Inferior parietal cortex (tissue), 1 donor: ENCODE data around the gene CCDC190.
"Not testable (repeated sequence)": the region's sequence is repeated elsewhere in the genome, so short reads cannot be mapped to it uniquely, and the experiment has no call there.

Source experiments
- DNase-seq: peaks from one replicate; pipeline ENCODE4 v3.0.0-alpha.2; 2016; ENCODE audit errors: extremely low spot score

Gene CCDC190

DNA sequence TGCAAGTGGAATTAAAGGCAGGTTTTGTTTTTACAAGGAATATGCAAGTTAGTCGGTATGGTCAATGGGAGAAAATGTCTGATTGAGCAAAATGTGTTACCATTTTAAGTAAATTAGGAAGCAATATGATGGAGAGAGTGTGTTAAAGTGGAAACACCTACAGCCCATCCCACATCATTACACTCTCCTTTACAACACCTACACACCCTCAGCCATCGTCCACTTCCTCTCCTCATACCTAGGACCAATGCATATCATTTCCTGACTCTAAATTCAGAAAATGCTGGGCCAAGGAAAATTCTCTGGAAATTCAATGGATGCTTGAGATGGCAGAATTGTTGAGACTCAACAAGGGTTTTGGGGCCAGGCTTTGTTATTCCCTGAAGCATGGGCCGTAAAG, 16.4 kb upstream of the CCDC190 start:
- DNase-seq: no peak

DNA sequence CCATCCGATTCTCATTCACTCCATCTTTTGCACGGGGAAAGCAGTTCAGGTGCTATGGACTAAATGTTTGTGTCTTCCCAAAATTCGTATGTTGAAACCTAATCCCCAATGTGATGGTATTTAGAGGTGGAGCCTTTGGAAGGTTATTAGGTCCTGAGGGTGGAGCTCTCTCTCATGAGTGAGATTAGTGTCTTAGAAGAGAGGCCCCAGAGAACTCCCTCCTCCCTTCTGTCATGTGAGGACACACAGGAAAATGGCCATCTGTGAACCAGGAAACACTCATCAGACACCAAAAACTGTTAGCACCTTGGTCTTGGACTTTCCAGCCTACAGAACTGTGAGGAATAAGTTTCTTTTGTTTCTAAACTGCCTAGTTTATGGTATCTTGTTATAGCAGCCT, 15.8 kb upstream of the CCDC190 start:
- DNase-seq: no peak

DNA sequence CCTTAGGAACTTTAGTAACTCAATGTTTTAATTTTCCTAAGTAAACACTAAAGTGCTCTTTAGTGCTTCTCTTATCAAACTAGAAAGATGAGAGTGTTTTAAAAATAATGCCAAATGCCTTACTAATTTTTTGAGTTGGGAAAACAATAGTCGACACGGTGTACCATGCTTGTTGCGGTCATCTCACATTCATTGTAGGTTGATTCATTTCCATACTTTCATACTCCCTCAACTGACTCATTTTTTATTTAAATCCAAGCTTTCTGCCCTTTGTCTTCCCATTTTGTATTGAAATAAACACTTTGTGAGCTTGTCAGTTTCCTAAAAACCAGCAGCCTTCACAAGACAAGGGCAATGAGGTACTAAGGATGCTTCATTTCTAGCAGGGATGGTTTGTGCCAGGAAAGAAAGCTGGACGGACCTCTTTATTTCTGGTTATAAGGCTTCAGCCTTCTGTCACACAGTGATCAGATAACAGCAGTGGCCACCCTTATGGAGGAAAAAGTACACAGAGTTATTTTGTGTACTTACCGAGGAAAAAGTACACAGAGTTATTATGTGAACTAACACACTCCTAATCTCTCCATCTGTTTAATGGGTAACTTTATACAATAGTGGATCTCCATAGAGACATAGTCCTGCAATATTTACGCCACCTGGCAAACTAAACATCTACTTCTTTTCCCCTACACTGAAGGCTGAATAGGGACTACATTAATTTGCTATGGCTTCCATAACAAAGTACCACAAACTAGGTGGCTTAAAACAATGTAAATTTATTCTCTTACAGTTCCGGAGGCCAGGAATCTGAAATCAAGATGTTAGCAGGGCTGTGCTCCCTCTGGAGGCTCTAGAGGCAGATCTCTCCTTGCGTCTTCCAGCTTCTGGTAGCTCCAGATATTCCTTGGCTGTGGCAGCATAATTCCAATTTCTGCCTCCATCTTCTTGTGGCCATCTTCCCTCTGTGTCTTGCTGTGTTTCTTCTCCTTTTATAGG, 13.0 kb upstream of the CCDC190 start:
- DNase-seq: no peak

DNA sequence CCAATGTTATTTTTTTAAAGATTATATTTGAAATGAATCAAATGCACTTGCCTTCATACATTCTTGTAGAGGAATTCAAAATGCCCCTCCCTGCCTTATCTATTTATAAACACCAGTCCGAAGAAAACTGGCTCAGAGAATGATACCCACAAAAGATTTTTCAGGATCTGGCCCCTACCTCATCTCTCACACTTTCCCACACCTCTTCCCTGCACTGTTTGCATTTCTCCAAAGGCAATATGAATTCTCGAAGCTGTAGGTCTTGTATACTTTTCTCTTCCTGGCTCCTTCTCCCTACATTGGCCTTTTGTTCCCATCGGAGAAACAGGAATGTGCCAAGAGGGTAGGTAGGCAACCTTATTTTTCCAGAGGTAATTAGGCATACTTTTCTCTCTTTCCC, 12.0 kb upstream of the CCDC190 start:
- DNase-seq: no peak

DNA sequence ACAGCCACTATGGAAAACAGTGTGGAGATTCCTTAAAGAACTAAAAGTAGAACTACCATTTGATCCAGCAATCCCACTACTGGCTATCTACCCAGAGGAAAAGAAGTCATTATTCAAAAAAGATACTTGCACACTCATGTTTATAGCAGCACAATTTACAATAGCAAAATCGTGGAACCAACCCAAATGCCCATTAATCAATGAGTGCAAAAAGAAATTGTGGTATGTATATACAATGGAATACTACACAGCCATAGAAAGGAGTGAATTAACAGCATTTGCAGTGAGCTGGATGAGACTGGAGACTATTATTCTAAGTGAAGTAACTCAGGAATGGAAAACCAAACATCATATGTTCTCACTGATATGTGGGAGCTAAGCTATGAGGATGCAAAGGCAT, 10.4 kb upstream of the CCDC190 start:
- not testable (repeated sequence) for DNase-seq

DNA sequence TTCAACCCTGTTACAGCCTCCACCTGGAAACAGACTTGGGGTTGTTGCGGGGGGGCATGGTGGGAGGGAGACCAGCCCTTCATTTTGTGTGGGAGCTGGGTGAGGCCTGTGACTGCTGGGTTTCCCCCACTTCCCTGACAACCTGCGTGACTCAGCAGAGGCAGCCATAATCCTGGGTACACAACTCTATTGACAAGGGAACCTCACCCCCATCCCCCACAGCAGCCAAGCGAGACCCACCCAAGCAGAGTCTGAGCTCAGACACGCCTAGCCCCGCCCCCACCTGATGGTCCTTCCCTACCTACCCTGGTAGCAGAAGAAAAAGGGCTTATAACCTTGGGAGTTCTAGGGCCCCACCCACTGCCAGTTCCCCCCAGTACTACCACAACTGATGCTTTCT, 8.0 kb upstream of the CCDC190 start:
- DNase-seq: no peak

DNA sequence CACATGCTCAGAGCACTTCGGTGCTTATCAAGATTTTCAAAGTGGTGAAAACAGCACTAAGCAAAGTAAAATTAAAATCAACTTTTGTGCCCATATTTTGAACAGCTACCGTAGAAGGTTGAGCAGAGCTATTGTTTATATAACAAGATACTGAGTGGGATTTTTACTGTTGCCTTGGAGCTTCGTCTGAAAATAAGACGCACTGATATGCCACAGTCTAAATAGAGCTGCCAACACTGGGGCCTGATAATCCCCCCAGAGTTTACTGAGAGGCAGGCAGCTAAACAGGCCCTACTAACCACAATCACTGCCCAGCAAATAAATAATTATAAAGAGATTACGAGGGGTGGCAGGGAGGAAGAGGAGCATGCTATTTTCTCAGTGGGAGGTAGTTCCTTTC, 650 bp upstream of the CCDC190 start:
- DNase-seq: no peak

DNA sequence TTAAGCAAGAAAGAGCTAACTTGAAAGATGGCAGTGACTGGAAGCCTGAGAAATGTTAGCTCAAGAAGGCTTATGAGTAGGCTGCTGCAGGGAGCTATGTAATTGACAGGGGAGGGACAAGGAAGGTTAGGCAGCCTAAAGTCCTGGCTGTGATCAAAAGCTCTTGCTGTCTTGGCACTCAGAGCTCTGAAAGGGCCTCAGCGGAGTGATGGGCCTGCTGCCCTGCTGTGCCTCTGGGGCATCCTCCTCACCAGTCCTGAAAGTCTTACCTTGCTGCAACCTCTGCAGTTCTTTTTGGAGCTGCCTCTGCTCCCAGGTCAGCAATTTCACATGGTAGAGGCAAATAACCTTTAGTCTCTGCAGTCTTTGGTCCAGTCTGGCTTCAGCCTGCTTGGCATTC, 1.8 kb downstream of the CCDC190 start:
- no peak for DNase-seq

DNA sequence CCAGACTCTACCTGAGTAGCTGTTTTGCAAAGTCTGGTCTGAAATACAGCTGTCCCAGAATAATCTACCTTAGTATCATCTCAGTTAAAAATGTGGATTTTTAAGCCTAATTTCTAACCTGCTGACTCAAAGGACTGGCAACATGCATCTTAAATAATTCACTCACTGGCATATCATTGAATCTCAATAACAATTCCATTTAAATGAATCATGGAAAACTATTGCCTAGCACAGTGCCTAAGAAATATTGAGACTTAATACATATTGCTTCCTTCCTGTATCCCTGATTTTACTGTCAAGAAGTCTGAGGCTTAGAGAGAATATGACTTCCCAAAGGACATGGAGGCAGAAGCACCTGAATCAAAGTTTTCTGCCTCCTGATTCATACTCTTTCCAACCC, 3.1 kb downstream of the CCDC190 start:
- no peak for DNase-seq

DNA sequence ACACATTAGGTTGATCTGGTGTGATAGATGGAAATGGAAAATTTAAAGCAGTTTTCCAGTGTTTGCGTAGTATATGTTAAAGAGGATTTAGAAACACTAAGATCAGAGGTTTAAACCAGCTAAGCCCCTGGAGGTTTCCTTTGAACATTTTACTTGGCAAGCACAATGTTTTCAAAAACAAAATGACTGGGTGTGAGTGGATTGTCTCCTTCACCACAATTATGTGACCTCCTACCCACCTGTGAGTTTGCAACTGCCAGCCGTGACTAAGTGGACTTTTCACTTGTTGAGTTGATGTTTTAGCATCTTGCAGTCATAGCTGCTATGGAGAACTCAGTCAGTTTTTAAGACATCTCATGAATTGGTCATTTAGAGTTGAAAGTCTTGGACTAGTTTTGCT, 4.7 kb downstream of the CCDC190 start:
- DNase-seq: no peak

DNA sequence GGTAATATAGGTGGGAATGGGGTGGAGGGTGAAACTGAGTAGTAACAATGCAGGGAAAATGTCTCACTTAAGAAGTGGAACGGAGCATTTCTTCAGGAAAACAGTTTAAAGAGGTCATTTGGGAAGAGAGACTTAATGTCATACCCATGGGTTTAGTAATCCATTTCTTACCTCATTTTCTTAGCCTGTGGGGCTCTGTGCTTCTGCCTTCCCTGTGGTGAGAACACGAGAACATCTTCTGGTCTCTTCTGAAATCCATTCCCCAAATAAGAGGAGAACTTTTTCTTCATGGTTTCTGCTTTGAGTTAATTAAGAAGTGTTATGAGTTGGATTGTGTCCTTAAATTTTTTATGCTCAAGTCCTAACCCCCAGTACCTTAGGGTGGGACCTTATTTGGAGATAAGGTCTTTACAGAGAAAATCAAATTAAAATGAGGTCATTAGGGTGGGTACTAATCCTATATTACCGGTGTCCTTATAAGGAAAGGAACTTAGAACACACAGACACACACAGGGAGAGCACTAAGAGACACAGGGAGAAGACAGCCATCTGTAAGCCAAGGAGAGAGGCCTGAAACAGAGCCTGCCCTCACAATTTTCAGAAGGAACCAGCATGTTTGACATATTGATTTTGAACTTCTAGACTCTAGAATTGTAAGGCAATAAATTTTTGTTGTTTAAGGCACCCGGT, 5.4 kb downstream of the CCDC190 start:
- DNase-seq: no peak

DNA sequence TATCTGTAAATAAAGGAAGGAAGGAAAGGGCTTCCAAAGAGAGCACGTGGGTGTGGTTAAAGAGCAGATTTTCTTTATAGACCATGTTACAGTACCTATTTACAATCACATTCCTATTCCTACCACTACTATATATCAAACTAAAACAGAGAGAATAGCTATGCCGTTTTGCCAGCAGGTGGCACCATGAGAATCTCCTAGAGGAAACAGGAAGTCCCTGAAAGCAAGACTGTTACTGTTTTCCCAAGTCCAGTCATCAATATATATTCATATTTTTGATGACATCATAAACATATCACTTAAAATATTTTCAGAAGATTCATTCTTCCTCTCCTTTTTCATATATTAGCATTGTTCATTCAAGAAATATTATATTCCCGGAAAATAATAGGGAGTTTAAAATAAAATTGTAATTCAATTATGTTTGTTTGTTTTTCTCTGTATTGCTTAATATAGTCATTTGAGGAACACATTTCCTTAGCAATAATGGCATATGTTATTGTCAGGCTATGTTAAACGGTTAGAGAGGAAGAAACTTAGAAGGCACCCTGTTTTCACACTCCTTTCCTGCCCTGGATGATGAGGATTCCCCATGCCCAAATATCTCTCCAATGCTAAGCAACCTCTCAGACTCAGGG, 6.6 kb downstream of the CCDC190 start:
- DNase-seq: peak; percentile 82

DNA sequence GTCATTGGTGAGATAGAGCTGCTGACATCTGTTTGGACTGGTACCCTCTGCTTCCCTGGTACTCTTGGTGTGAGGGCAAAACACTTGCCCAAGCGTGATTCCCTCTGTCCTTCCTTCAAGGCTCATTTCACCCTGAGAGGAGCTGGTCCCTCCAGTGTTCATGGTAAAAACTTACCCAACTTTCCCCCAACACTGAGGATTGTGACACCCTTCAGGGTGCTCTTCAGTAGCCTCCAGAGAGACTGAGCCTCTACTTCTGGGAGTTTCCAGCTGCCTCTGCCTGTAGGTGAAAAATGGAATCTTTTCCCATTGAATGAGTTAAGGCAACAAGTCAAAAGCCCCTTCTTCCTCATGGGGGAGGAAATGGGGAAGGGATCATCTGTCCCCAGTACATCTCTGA, 9.6 kb downstream of the CCDC190 start:
- no peak for DNase-seq

DNA sequence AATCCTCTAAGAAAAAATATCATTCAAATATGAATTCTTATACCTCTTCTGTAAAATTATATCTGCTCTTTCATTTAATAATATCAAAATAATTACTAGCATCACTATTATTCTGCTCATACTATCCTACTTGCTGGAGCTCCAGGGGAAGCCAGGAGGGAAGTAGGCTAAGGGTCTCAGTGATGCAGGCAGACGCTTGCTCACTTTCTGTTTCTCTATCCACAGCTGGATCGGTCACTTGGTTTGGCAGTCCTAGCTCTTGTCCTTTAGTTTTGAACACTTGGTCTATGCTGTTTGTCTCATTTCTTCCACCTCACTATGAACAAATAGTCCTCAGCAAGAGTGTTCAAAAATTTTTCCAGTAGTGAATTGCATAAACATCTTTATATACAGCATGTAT, 11.3 kb downstream of the CCDC190 start:
- no peak for DNase-seq

DNA sequence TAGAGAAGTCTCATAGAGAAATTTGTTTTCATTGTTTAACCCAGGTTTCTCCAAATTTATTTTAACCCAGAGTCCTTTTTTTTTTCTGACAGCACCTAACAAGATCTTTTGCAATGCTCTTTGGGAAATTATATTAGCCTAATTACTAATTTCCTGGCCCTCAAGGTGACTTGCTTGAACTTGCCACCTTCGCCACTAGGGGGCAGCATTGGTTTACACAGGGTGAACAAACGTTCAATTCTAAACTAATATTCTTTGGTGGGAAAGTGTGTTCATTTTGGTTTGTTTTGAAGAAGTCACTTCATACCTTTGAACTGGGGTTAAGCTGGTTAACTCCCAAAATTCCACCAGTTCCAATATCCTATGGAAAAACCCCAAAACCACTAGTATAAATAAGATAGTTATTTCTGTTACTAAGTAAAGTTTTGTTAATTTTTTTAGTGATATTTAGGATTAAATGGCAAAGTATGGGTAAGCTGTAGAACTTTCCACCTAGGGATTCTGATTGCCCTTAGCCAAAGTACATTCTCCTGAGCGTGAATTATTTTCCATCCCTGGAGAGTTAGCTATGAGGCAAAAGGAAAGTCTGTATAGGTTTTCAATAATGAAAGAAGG, 13.0 kb downstream of the CCDC190 start:
- peak; percentile 91 for DNase-seq

DNA sequence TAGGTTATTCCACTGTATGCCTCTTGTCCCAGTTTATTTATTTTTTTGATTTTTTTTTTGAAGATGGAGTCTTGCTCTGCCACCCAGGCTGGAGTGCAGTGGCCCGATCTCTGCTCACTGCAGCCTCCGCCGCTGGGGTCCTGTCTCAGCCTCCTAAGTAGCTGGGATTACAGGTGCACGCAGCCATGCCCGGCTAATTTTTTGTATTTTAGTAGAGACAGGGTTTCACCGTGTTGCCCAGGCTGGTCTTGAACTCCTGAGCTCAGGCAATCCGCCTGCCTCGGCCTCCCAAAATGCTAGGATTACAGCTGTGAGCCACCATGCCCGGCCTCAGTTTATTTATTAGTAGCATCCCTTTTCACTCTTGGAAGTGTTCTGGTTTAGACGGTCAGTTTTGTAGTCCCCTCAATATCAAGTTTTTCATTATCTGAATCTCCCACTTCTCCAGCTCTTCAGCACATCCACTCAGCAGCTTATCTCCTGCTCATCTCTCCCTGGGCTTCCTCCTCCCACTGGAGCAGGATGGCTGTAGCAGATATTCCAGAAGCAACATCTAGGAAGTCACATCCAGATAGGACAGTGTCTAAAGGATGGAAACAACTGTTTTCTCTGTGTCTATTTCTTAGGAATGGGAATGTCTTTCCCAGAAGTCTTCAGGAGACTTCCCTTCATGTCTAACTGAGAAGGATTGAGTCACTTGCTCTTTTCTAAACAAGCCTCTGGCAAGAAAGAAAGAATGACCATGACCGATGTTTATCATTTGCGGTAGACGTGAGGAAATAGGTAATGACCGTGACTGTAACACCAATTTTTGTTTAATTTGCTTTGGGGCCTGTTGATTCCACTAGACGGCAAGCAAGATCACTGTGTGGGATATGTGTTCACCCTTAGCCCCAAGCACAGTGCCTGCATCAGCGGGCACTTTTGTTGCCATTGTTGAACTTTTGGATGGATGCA, 14.4 kb downstream of the CCDC190 start:
- no peak for DNase-seq

DNA sequence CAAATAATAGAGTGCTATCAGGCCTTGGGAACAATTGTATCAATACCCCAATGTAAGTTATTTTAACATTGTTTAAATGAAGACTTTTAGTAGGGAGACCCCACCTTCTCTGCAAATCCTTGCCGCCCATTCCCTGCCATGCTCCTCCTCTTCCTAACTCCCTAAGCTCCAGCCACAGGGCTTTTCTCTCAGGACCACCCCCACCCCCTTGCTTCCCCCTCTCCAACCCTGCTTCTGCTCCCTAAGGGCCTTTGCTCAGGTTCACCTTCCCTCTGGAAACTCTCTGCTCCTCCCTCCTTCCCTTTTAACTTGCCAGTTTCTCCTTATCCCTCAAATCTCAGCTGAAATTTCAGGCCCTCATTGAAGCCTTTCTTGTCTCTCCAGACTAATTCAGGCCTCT, 16.8 kb downstream of the CCDC190 start:
- DNase-seq: no peak

DNA sequence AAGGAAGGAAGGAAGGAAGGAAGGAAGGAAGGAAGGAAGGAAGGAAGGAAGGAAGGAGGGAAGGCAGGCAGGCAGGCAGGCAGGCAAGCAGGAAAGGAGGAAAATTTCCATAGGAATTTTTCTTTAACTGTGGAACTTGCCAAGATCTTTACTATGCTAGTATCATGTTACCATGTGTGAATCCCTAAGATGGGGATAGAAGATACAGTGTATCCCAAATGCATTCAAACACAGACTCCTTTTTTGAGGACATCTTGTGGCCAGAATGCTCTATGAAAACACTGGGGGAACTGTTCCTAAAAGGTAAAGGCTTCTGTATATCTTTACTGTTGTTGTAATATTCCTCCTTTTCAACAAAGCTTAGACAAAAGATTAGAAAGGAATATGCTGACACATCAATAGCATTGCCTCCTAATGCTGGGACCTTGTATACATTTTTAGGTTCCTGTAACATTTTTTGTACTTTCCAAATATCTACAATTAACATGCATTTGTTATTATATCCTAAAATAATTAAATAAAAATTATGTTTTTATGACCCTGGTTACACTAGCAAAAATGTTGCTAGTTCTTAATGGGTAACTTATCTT, 20.6 kb downstream of the CCDC190 start:
- no peak for DNase-seq

DNA sequence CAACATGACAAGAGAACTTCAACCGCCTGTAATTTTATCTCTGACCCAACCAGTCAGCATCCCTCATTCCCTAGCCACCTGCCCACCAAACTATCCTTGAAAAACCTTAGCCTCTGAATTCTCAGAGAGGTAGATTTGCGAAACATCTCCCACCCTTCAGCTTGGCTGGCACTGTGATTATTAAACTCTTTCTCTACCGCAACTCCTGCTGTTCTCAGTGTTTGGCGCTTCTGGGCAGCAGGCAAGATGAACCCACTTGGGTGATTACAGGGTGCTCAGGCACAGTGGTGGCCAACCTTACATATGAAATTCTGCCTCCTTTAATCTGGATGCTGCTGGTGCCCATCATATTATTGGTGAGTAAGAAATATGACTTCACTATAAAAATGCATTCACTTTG, 22.1 kb downstream of the CCDC190 start:
- no peak for DNase-seq

DNA sequence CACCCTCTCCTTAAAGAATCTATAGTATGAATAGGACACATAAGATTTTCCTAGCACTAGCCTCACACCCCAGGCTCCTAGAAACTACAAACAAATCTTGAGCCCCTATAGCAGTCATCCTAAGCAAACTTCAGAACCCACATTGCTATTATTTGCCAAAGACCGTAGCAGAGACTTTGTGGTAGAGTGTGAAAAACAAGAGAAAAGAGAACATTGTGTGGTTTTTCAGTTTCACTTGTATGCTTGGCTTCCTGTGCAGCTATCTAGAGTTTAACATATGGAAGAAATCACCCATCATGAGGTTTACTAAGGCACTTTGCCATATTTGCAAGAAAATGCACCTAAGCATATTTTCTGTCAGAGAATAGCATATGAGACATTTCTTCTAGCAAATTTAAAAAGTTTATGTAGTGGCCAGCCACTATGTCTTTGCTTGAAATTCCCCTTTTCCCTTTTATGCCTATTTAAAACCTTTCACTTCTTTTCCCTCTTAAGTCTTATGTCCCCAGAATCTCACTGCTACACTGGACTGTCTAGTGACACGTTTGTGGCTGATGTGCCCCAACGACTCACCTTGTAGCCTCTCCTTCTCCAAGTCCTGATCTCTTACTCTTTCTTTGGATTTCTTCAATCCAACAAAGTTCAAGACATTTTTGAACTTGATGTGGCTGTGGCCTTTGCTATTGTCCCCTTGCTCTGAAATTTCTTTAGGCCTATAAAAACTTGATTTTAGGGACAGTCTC, 25.6 kb downstream of the CCDC190 start:
- peak; percentile 39 for DNase-seq
